ENCODE data around the gene ZC2HC1C.

The ZC2HC1C gene

DNA sequence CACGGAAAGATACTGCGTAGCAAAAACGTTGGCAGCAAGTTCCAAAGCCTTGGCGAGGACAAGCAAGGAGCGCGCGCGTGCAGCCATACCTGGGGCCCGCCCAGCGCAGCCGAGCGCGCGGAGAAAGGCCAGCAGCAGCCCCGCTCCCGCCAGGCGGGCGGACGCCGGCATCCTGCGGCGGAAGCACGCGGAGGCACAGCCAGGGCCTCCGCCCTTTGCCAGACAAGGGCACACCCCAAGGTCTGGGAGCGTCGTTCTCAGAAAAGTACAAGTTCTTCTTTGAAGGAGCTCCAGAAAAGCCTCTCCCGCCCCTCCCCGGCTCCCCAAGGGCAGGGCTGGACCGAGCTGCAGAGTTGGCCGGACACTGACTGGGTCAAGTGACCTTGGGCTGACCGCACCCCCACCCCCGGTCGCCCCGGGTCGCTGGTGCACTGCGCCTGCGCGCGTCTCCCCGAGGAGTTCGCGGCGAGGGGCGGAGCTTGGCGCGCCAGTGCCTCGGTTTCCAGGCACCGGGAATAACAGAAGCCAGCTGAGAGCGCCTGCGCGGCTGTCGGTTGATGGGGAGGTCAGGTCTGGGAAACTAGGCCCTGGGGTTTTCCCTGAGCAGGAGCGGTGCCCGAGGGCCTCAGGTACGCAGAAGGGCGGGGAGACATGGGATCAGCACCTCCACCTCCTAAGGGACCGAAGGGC, at the start of gene ZC2HC1C:
TSS of gene ZC2HC1C (plus strand) at position 521 of the 690 bp plus-strand sequence. CDS start 933 bp downstream, outside the sequence.
- Mint-ChIP-seq H3K27me3 (no peaks in the 10 kb centered on the region), H3K27ac (peak within 1 kb of the TSS; percentile 90), H3K4me3 (peak within 1 kb of the TSS in 1 of 2 donors; percentile 39), H3K4me1 (peaks cover 3 to 6% of the 10 kb centered on the region in 2 donors), H3K9me3 (no peaks in the 10 kb centered on the region), H3K36me3 (no peaks in the 10 kb centered on the region)
- ATAC-seq (replicated peaks) (peak; percentile 91 to 93), DNase-seq (peak; percentile 77)

GRCh38 chr14:75022655-75023054, 46.8 kb upstream of the ZC2HC1C start:
- no peak overlapping the region for H3K4me3 Mint-ChIP-seq
- DNase-seq = no peak
- H3K36me3 Mint-ChIP-seq = peaks cover 11 to 34% of the 10 kb centered on the region in 2 donors
- H3K27me3 Mint-ChIP-seq = no peaks in the 10 kb centered on the region
- H3K4me1 Mint-ChIP-seq = peaks cover 0 to 2% of the 10 kb centered on the region in 2 donors
- H3K27ac Mint-ChIP-seq = no peak overlapping the region
- no peaks in the 10 kb centered on the region for H3K9me3 Mint-ChIP-seq
- ATAC-seq (replicated peaks) = peak in 1 of 2 donors; percentile 57

GRCh38 chr14:75023108-75023507, 46.3 kb upstream of the ZC2HC1C start:
- no peaks in the 10 kb centered on the region for H3K27me3 Mint-ChIP-seq
- no peak overlapping the region for H3K27ac Mint-ChIP-seq
- peaks cover 0 to 2% of the 10 kb centered on the region in 2 donors for H3K4me1 Mint-ChIP-seq
- peaks cover 13 to 37% of the 10 kb centered on the region in 2 donors for H3K36me3 Mint-ChIP-seq
- ATAC-seq (replicated peaks) (no peak), DNase-seq (no peak)
- no peaks in the 10 kb centered on the region for H3K9me3 Mint-ChIP-seq
- no peak overlapping the region for H3K4me3 Mint-ChIP-seq

DNA sequence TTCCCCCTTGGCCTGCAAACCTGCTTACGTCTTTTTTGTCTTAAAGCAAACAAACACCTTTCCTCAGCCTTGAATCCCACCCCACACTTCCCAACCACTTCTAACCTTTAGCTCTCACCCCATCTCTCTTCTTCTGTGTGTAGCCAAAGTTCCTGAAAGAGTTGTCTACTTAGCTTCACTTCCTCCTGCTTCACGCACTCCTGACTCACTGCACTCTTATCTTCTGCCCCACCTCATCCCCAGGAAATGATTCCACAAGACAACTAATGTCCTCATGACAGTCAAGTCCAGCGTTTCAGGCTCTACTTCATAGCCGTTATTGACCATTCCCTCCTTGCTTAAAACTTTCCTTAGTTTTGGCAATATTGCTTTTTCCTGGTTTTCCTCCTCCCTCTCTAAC, 44.4 kb upstream of the ZC2HC1C start:
- no peaks in the 10 kb centered on the region for H3K9me3 Mint-ChIP-seq
- ATAC-seq (replicated peaks) (no peak), DNase-seq (no peak)
- no peak overlapping the region for H3K4me3 Mint-ChIP-seq
- no peak overlapping the region for H3K27ac Mint-ChIP-seq
- H3K27me3 Mint-ChIP-seq = no peaks in the 10 kb centered on the region
- H3K36me3 Mint-ChIP-seq = peaks cover 12 to 29% of the 10 kb centered on the region in 2 donors
- H3K4me1 Mint-ChIP-seq = peaks cover 0 to 2% of the 10 kb centered on the region in 2 donors

DNA sequence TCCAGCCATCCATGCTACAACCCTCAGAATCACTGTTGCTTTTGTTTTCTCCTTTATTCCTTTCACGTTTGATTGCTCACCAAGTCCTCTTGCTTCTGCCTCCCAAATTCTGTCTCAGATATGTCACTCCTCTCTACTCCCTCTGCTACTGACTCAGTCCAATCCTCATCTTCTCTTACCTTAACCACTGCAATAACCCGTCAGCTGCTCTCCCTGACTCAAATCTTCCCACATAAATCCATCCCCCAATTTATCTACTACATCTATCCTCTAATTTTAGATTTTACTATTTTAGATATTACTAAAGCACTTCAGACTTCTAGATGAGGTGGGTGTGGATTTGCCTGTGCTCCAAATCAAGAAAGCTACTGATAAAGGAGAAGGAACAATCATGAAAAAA, 43.6 kb upstream of the ZC2HC1C start:
- DNase-seq (no peak), ATAC-seq (replicated peaks) (no peak)
- Mint-ChIP-seq H3K4me3 (no peak overlapping the region), H3K36me3 (peaks cover 7 to 33% of the 10 kb centered on the region in 2 donors), H3K27ac (no peak overlapping the region), H3K27me3 (no peaks in the 10 kb centered on the region), H3K9me3 (no peaks in the 10 kb centered on the region), H3K4me1 (peaks cover 0 to 2% of the 10 kb centered on the region in 2 donors)

GRCh38 chr14:75030147-75030546, 39.3 kb upstream of the ZC2HC1C start:
- DNase-seq (no peak), ATAC-seq (replicated peaks) (no peak)
- Mint-ChIP-seq H3K27ac (no peak overlapping the region), H3K9me3 (no peaks in the 10 kb centered on the region), H3K36me3 (peaks cover 14 to 29% of the 10 kb centered on the region in 2 donors), H3K27me3 (no peaks in the 10 kb centered on the region), H3K4me1 (no peaks in the 10 kb centered on the region), H3K4me3 (no peak overlapping the region)

DNA sequence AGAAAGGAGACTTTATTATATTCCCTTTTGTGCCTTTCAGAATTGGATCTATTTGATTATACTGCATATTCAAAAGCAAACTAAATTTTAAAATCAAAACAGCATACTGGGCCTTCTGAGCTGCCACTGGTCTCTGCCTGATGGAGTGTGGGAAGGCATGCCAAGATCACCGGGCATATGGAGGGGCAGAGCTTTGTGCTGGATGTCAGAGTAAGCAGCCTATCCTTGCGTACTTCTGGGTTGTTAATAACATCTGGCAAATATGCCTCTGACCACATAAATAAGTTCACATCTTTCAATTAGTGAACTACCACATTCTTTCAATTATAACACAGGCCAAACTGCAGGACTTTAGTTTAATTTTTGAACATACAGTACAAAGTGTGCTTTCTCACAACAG, 36.5 kb upstream of the ZC2HC1C start:
- Mint-ChIP-seq H3K9me3 (no peaks in the 10 kb centered on the region), H3K36me3 (peaks cover 22 to 40% of the 10 kb centered on the region in 2 donors), H3K27me3 (no peaks in the 10 kb centered on the region), H3K4me3 (no peak overlapping the region), H3K27ac (no peak overlapping the region), H3K4me1 (peaks cover 0 to 1% of the 10 kb centered on the region in 2 donors)
- ATAC-seq (replicated peaks) (no peak), DNase-seq (no peak)

GRCh38 chr14:75040507-75040906, 28.9 kb upstream of the ZC2HC1C start:
- H3K4me1 Mint-ChIP-seq = peaks cover 3 to 6% of the 10 kb centered on the region in 2 donors
- H3K36me3 Mint-ChIP-seq = peaks cover 18 to 37% of the 10 kb centered on the region in 2 donors
- H3K27me3 Mint-ChIP-seq = no peaks in the 10 kb centered on the region
- H3K27ac Mint-ChIP-seq = no peak overlapping the region
- DNase-seq (no peak), ATAC-seq (replicated peaks) (no peak)
- no peak overlapping the region for H3K4me3 Mint-ChIP-seq
- no peaks in the 10 kb centered on the region for H3K9me3 Mint-ChIP-seq

GRCh38 chr14:75040959-75041358, 28.5 kb upstream of the ZC2HC1C start:
- peaks cover 6 to 10% of the 10 kb centered on the region in 2 donors for H3K4me1 Mint-ChIP-seq
- DNase-seq (no peak), ATAC-seq (replicated peaks) (no peak)
- H3K36me3 Mint-ChIP-seq = peaks cover 16 to 37% of the 10 kb centered on the region in 2 donors
- no peak overlapping the region for H3K4me3 Mint-ChIP-seq
- no peaks in the 10 kb centered on the region for H3K9me3 Mint-ChIP-seq
- no peaks in the 10 kb centered on the region for H3K27me3 Mint-ChIP-seq
- H3K27ac Mint-ChIP-seq = peak overlapping the region; percentile 51

DNA sequence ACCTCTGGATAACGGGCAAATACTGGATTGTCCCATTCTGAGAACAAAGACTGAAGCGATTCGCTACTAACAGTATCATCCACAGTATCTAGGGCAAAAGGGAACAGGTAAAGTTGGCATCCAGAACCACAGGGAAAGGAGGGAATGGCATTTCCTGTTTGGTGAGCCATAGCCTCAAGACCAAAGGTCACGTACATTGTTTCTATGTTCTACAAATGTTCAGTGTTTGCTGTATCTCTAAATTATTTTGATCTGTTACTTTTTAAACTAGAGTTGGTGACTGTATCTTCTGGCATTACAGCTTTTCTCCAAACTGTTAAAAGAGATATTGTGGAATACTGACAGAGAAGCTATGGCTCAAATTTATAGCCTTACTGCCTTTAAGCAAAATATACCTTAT, 27.8 kb upstream of the ZC2HC1C start:
- ATAC-seq (replicated peaks) = no peak
- Mint-ChIP-seq H3K4me3 (no peak overlapping the region), H3K4me1 (peaks cover 9 to 11% of the 10 kb centered on the region in 2 donors), H3K27ac (no peak overlapping the region), H3K36me3 (peaks cover 14 to 38% of the 10 kb centered on the region in 2 donors), H3K9me3 (no peaks in the 10 kb centered on the region), H3K27me3 (no peaks in the 10 kb centered on the region)
- DNase-seq = no peak

GRCh38 chr14:75042035-75042434, 27.4 kb upstream of the ZC2HC1C start:
- Mint-ChIP-seq H3K4me1 (peaks cover 7 to 11% of the 10 kb centered on the region in 2 donors), H3K27me3 (no peaks in the 10 kb centered on the region), H3K9me3 (no peaks in the 10 kb centered on the region), H3K36me3 (peaks cover 9 to 34% of the 10 kb centered on the region in 2 donors), H3K4me3 (no peak overlapping the region), H3K27ac (no peak overlapping the region)
- DNase-seq (no peak), ATAC-seq (replicated peaks) (no peak)

- H3K36me3 Mint-ChIP-seq = peaks cover 10 to 33% of the 10 kb centered on the region in 2 donors
- no peaks in the 10 kb centered on the region for H3K9me3 Mint-ChIP-seq
Observed at GRCh38 chr14:75044322-75044721, 25.1 kb upstream of the ZC2HC1C start.

DNA sequence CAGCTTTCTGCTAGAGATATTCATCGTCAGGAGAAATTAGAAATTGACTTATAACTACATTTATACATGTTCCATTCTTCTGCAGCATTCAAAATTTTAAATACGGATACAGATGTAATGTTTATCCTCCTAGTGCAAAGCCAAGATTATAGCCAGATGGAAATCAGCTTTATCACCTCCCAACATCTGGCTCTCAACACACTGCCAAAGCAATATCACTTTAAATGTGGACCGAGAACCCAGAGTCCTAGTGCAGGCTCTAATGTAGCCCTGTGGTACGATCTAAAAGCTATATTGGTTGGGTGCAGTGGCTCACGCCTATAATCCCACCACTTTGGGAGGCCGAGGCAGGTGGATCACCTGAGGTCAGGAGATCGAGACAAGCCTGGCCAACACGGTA, 24.7 kb upstream of the ZC2HC1C start:
- ATAC-seq (replicated peaks) (no peak), DNase-seq (no peak)
- H3K9me3 Mint-ChIP-seq = no peaks in the 10 kb centered on the region
- H3K36me3 Mint-ChIP-seq = peaks cover 11 to 35% of the 10 kb centered on the region in 2 donors
- peaks cover 10 to 16% of the 10 kb centered on the region in 2 donors for H3K4me1 Mint-ChIP-seq
- H3K4me3 Mint-ChIP-seq = no peak overlapping the region
- no peak overlapping the region for H3K27ac Mint-ChIP-seq
- H3K27me3 Mint-ChIP-seq = no peaks in the 10 kb centered on the region

More at GRCh38 chr14:75044322-75044721, 25.1 kb upstream of the ZC2HC1C start:
- Mint-ChIP-seq H3K27ac (no peak overlapping the region), H3K4me3 (no peak overlapping the region), H3K4me1 (peaks cover 9 to 16% of the 10 kb centered on the region in 2 donors), H3K27me3 (no peaks in the 10 kb centered on the region)
- DNase-seq (no peak), ATAC-seq (replicated peaks) (no peak)

GRCh38 chr14:75046275-75046674, 23.2 kb upstream of the ZC2HC1C start:
- Mint-ChIP-seq H3K4me1 (peaks cover 14 to 29% of the 10 kb centered on the region in 2 donors), H3K27me3 (no peaks in the 10 kb centered on the region), H3K9me3 (no peaks in the 10 kb centered on the region), H3K27ac (no peak overlapping the region), H3K4me3 (no peak overlapping the region), H3K36me3 (peaks cover 8 to 29% of the 10 kb centered on the region in 2 donors)
- ATAC-seq (replicated peaks) (no peak), DNase-seq (no peak)

GRCh38 chr14:75046899-75047298, 22.5 kb upstream of the ZC2HC1C start:
- Mint-ChIP-seq H3K4me1 (peaks cover 18 to 32% of the 10 kb centered on the region in 2 donors), H3K9me3 (no peaks in the 10 kb centered on the region), H3K27ac (no peak overlapping the region), H3K4me3 (no peak overlapping the region), H3K36me3 (peaks cover 7 to 30% of the 10 kb centered on the region in 2 donors), H3K27me3 (no peaks in the 10 kb centered on the region)
- no peak for DNase-seq
- ATAC-seq (replicated peaks) = no peak
